HepG2 (cell line): ENCODE measurements around the gene CDK14. TPM values are rescaled to one million over a fixed set of nuclear protein-coding genes. Genes with fewer than 3 reads are reported as not detected.

ENCODE experiments used
- ATAC-seq: fragments of 200-7000 bp; cut with Tn5 transposase; 3 replicates; pipeline ENCODE4 v1.9.1; 2020; ENCODE audit warnings: mild to moderate bottlenecking, moderate library complexity
- BruUV-seq: library from RNA; stranded (reverse); fragments of 400-500 nt; replicated peaks from 2 replicates; lab custom pipeline; 2021; lab: Mats Ljungman, UMichigan
- CTCF ChIA-PET: fragments of 300-600 bp; formaldehyde crosslinking; extraction: SDS; loops from one replicate; lab custom pipeline; 2021; ENCODE audit warnings: low total read pairs, inconsistent platforms, low intra/inter-chr PET ratio; lab: Yijun Ruan, JAX
- POLR2A ChIA-PET: fragments of 350-600 bp; sonication (Branson Sonifier 250); formaldehyde crosslinking; loops from one replicate; lab custom pipeline; 2020; ENCODE audit warnings: antibody characterized with exemption, inconsistent platforms; lab: Yijun Ruan, JAX
- DNase-seq: peaks from one replicate; pipeline ENCODE4 v3.0.0-alpha.2; 2015; ENCODE audit warnings: low spot score
- FAIRE-seq: peaks from 3 replicates; lab custom pipeline; 2011; peaks lifted over from hg19 to GRCh38; lab: Jason Lieb, UNC
- H2AFZ ChIP-seq: one replicate; pipeline ENCODE4 v1.6.1; 2011; ENCODE audit warnings: low read length, inconsistent platforms
- H3K27ac ChIP-seq: fragments of 300-600 bp; 3 replicates; pipeline ENCODE4 v1.8.0; 2011; ENCODE audit warnings: mixed run types, mild to moderate bottlenecking, mixed read lengths, low read length, inconsistent platforms; ENCODE audit not compliant: insufficient read depth; ENCODE audit errors: extremely low read length
- H3K27me3 ChIP-seq, 2 experiments: fragments of 200-600 bp in 1 of 2; 2 replicates in 1 of 2; 3 replicates in 1 of 2; pipeline versions ENCODE4 v1.6.0 to v1.8.0; 2011; ENCODE audit warnings: low read length in 2 of 2, mild to moderate bottlenecking in 2 of 2, moderate library complexity in 2 of 2, inconsistent platforms in 1 of 2; ENCODE audit not compliant: insufficient read depth in 2 of 2, control insufficient read depth in 1 of 2
- H3K36me3 ChIP-seq, 2 experiments: fragments of 200-600 bp in 1 of 2; replicated peaks in 1 of 2; 2 replicates in 1 of 2; 3 replicates in 1 of 2; pipeline versions ENCODE4 v1.5.1 to v1.8.0; 2011; ENCODE audit warnings: low read length in 2 of 2, inconsistent platforms in 1 of 2; ENCODE audit not compliant: insufficient read depth in 2 of 2, control insufficient read depth in 1 of 2
- H3K4me1 ChIP-seq: 2 replicates; pipeline ENCODE4 v1.5.1; 2012; ENCODE audit warnings: low read length, inconsistent platforms; ENCODE audit not compliant: insufficient read depth
- H3K4me2 ChIP-seq: 2 replicates; pipeline ENCODE4 v1.6.0; 2011; ENCODE audit warnings: low read depth, low read length, inconsistent platforms
- H3K4me3 ChIP-seq, 3 experiments: fragments of 200-600 bp in 1 of 3; sonication (generic), shearing (Covaris generic) in 1 of 3; replicated peaks in 1 of 3; 2 replicates each; pipeline ENCODE4 v1.5.1; 2011 to 2016; ENCODE audit warnings: low read length in 3 of 3, inconsistent platforms in 2 of 3, low read depth in 2 of 3, mild to moderate bottlenecking in 2 of 3, control low read depth in 1 of 3, mixed read lengths in 1 of 3; ENCODE audit not compliant: insufficient read depth in 1 of 3
- H3K79me2 ChIP-seq: one replicate; pipeline ENCODE4 v1.6.1; 2011; ENCODE audit warnings: low read length, inconsistent platforms; ENCODE audit not compliant: insufficient read depth
- H3K9ac ChIP-seq: 2 replicates; pipeline ENCODE4 v1.6.0; 2011; ENCODE audit warnings: mild to moderate bottlenecking, low read depth, low read length, inconsistent platforms; ENCODE audit not compliant: insufficient read depth
- H3K9me3 ChIP-seq: 2 replicates; pipeline ENCODE4 v1.5.1; 2012; ENCODE audit warnings: mild to moderate bottlenecking, low read length
- H4K20me1 ChIP-seq: 2 replicates; pipeline ENCODE4 v1.6.0; 2011; ENCODE audit warnings: inconsistent platforms, mild to moderate bottlenecking, low read length, moderate library complexity; ENCODE audit not compliant: insufficient read depth
- CENPBD1 ChIP-seq: sonication (generic); formaldehyde crosslinking; IDR thresholded peaks from 2 replicates; pipeline ENCODE4 v1.8.0; 2022; ENCODE audit warnings: missing genetic modification reagents, low read depth, mild to moderate bottlenecking, borderline replicate concordance
- CREB1 ChIP-seq, 2 experiments: fragments of 450-650 bp in 1 of 2; IDR thresholded peaks; 2 replicates each; pipeline ENCODE4 v1.6.1; 2016 to 2017; ENCODE audit warnings: control low read depth in 1 of 2, mild to moderate bottlenecking in 1 of 2, missing compliant biosample characterization in 1 of 2, missing genetic modification characterization in 1 of 2
- DZIP1 ChIP-seq: sonication (generic); formaldehyde crosslinking; IDR thresholded peaks from 2 replicates; pipeline ENCODE4 v1.5.0; 2020; ENCODE audit warnings: mild to moderate bottlenecking, missing genetic modification reagents
- ETV6 ChIP-seq: sonication (generic); formaldehyde crosslinking; conservative IDR thresholded peaks from 2 replicates; pipeline ENCODE4 v1.4.0; 2020; ENCODE audit warnings: missing genetic modification reagents
- GABPB1 ChIP-seq: IDR thresholded peaks from 2 replicates; pipeline ENCODE4 v1.6.1; 2016; ENCODE audit warnings: mild to moderate bottlenecking, missing genetic modification reagents, moderate library complexity, missing compliant biosample characterization
- HDAC2 ChIP-seq: sonication (generic); formaldehyde crosslinking; IDR thresholded peaks from 2 replicates; pipeline ENCODE4 v1.4.0; 2020; ENCODE audit warnings: missing genetic modification reagents
- IRF2 ChIP-seq: IDR thresholded peaks from 2 replicates; pipeline ENCODE4 v1.6.1; 2018; ENCODE audit warnings: missing genetic modification reagents, missing compliant biosample characterization
- MNT ChIP-seq: fragments of 450-650 bp; IDR thresholded peaks from 2 replicates; pipeline ENCODE4 v1.6.1; 2016
- SMARCE1 ChIP-seq: fragments of 450-650 bp; IDR thresholded peaks from 2 replicates; pipeline ENCODE4 v1.6.1; 2017; ENCODE audit warnings: borderline replicate concordance
- THAP9 ChIP-seq: sonication (generic); formaldehyde crosslinking; IDR thresholded peaks from 2 replicates; pipeline ENCODE4; 2020; ENCODE audit warnings: missing genetic modification reagents, mild to moderate bottlenecking, borderline replicate concordance
- TOPORS ChIP-seq: sonication (generic); formaldehyde crosslinking; IDR thresholded peaks from 2 replicates; pipeline ENCODE4 v1.8.0; 2023; ENCODE audit warnings: mild to moderate bottlenecking, missing genetic modification reagents
- ZC3H4 ChIP-seq: sonication (generic); formaldehyde crosslinking; IDR thresholded peaks from 2 replicates; pipeline ENCODE4 v1.4.0; 2020; ENCODE audit warnings: missing genetic modification reagents, borderline replicate concordance
- ZNF101 ChIP-seq: sonication (generic); formaldehyde crosslinking; IDR thresholded peaks from 2 replicates; pipeline ENCODE4 v1.4.0; 2020; ENCODE audit warnings: mild to moderate bottlenecking, low read depth, missing genetic modification reagents, borderline replicate concordance
- ZNF317 ChIP-seq: sonication (generic); formaldehyde crosslinking; IDR thresholded peaks from 2 replicates; pipeline ENCODE4 v1.5.0; 2020; ENCODE audit warnings: mild to moderate bottlenecking, missing genetic modification reagents
- ZNF354B ChIP-seq: sonication (generic); formaldehyde crosslinking; IDR thresholded peaks from 2 replicates; pipeline ENCODE4 v1.8.0; 2022; ENCODE audit warnings: mild to moderate bottlenecking, missing genetic modification reagents
- ZNF501 ChIP-seq: sonication (generic); formaldehyde crosslinking; IDR thresholded peaks from 2 replicates; pipeline ENCODE4 v1.5.1; 2020; ENCODE audit warnings: mild to moderate bottlenecking, moderate library complexity, missing genetic modification reagents
- ZNF737 ChIP-seq: sonication (generic); formaldehyde crosslinking; IDR thresholded peaks from 2 replicates; pipeline ENCODE4 v1.5.0; 2020; ENCODE audit warnings: missing genetic modification reagents, mild to moderate bottlenecking, borderline replicate concordance
- WGBS: methylation state at CpG from one replicate; pipeline ENCODE4 v1.1.6; 2017; ENCODE audit warnings: low lambda C conversion rate; 5-methylcytosine and 5-hydroxymethylcytosine counted together
- in situ Hi-C: cut with HindIII; loops from 2 replicates; pipeline ENCODE4 v1.10.0; 2017; ENCODE audit warnings: low pct_unique_long_range_greater_than_20kb; ENCODE audit not compliant: extremely low pct_ligation_motif_present
- intact Hi-C: fragments of 100-400 bp; cut with micrococcal nuclease; formaldehyde crosslinking; loops from one replicate; pipeline ENCODE4 v1.10.0; 2022; ENCODE audit not compliant: unreplicated experiment
- polyA plus RNA-seq, 8 experiments: library from polyadenylated mRNA; depleted of rRNA in 3 of 8; stranded (reverse) in 7 of 8; unstranded in 1 of 8; fragments of >200 nt; fragmentation: Illumina TruSeq in 4 of 8; extraction: Trizol in 4 of 8; gene quantifications; 2 replicates each; pipeline versions ENCODE4 v1.2.1 to v1.2.3, GENCODE V29; 2011 to 2016; ENCODE audit warnings: low read depth in 4 of 8, missing spikeins in 1 of 8, mixed read lengths in 1 of 8; ENCODE audit not compliant: insufficient read depth in 1 of 8
- total RNA-seq, 5 experiments: library from RNA; depleted of rRNA; stranded (reverse); fragments of >200 nt; fragmentation: Illumina TruSeq; extraction: Trizol; gene quantifications; 2 replicates each; pipeline ENCODE4 v1.2.3, GENCODE V29; 2016; ENCODE audit warnings: low read depth in 1 of 5

Gene CDK14
- total and polyA plus RNA-seq, 2 of the 13 experiments (the other 11 are each of a cell fraction or from before 2014, with no cell fraction given), result 0.26 to 0.71 TPM

GRCh38 chr7:90933041-90933440 is 336.9 kb downstream of the CDK14 start:
- Histone ChIP-seq H4K20me1 (no peaks in the 10 kb centered on the region), H3K27ac (no peak overlapping the region), H2AFZ (no peak overlapping the region), H3K79me2 (no peaks in the 10 kb centered on the region), H3K9me3 (no peaks in the 10 kb centered on the region), H3K36me3 (no peaks in the 10 kb centered on the region), H3K4me1 (no peaks in the 10 kb centered on the region), H3K4me2 (no peak overlapping the region), H3K27me3 (no peaks in the 10 kb centered on the region), H3K4me3 (no peak overlapping the region), H3K9ac (no peak overlapping the region)
- 17% methylated on average over 3 of the region's 3 CpGs for WGBS
- ATAC-seq, result no peak
- FAIRE-seq, result no peak
- ChIA-PET CTCF (no interaction called here), POLR2A (no interaction called here)
- BruUV-seq, result no TSS peak
- DNase-seq, result no peak
- intact Hi-C loops (no loop called here), in situ Hi-C loops (no loop called here)
- TF ChIP-seq CENPBD1 (no peak), ZNF501 (no peak), ZNF317 (CRISPR knock-in tag) (no peak), GABPB1 (no peak), ZC3H4 (CRISPR knock-in tag) (no peak), MNT (no peak), SMARCE1 (no peak), THAP9 (CRISPR knock-in tag) (no peak), HDAC2 (CRISPR knock-in tag) (no peak), ZNF354B (CRISPR knock-in tag) (no peak), DZIP1 (CRISPR knock-in tag) (no peak), ETV6 (CRISPR knock-in tag) (no peak), ZNF101 (CRISPR knock-in tag) (no peak), IRF2 (no peak), TOPORS (CRISPR knock-in tag) (no peak), ZNF737 (CRISPR knock-in tag) (no peak), CREB1 (IDR thresholded peaks at IDR 0.05) (no peak), CREB1 (CRISPR knock-in tag; IDR thresholded peaks at IDR 0.05) (no peak)
